Neural progenitor cell (in vitro differentiated cells): ENCODE measurements around the gene CYBA. TPM values are rescaled to one million over a fixed set of nuclear protein-coding genes. Genes with fewer than 3 reads are reported as not detected.
A peak's percentile ranks its signal among the peaks of the same experiment; 100 is the strongest.

Experiments used
- DNase-seq: peaks from one replicate; pipeline ENCODE4 v3.0.0-alpha.2; 2016; ENCODE audit warnings: low spot score
- H2AFZ ChIP-seq: fragments of 200-600 bp; sonication (generic); replicated peaks from 2 replicates; pipeline ENCODE4 v1.6.1; 2016; ENCODE audit warnings: antibody characterized with exemption
- H3F3A ChIP-seq: fragments of 200-600 bp; sonication (generic); 2 replicates; pipeline ENCODE4 v1.6.1; 2016; ENCODE audit warnings: antibody characterized with exemption, low read depth
- H3K27ac ChIP-seq: fragments of 200-600 bp; sonication (generic); 2 replicates; pipeline ENCODE4 v1.5.1; 2016; ENCODE audit warnings: mild to moderate bottlenecking
- H3K27me3 ChIP-seq: fragments of 200-600 bp; sonication (generic); 2 replicates; pipeline ENCODE4 v1.6.1; 2016; ENCODE audit warnings: mild to moderate bottlenecking, moderate library complexity
- H3K36me3 ChIP-seq: fragments of 200-600 bp; sonication (generic); 2 replicates; pipeline ENCODE4 v1.5.1; 2016
- H3K4me1 ChIP-seq: fragments of 200-600 bp; sonication (generic); 2 replicates; pipeline ENCODE4 v1.6.1; 2016; ENCODE audit warnings: mixed run types
- H3K4me2 ChIP-seq: fragments of 200-600 bp; sonication (generic); 2 replicates; pipeline ENCODE4 v1.6.1; 2016
- H3K4me3 ChIP-seq: fragments of 200-600 bp; sonication (generic); 2 replicates; pipeline ENCODE4 v1.5.1; 2016
- H3K79me2 ChIP-seq: fragments of 200-600 bp; sonication (generic); 2 replicates; pipeline ENCODE4 v1.6.1; 2016; ENCODE audit warnings: low read depth
- H3K9ac ChIP-seq: fragments of 200-600 bp; sonication (generic); 2 replicates; pipeline ENCODE4 v1.6.1; 2016
- H3K9me3 ChIP-seq: fragments of 200-600 bp; sonication (generic); 2 replicates; pipeline ENCODE4 v1.5.1; 2016; ENCODE audit warnings: low read depth
- H4K20me1 ChIP-seq: fragments of 200-600 bp; sonication (generic); 2 replicates; pipeline ENCODE4 v1.6.1; 2016; ENCODE audit warnings: low read depth
- H3K27ac Mint-ChIP-seq: 3 replicates; pipeline ENCODE4 v1.8.0; 2021; ENCODE audit warnings: mixed read lengths
- H3K27me3 Mint-ChIP-seq: 2 replicates; pipeline ENCODE4 v1.8.0; 2022; ENCODE audit warnings: low read depth, mild to moderate bottlenecking, inconsistent platforms, moderate library complexity, mixed read lengths; ENCODE audit not compliant: insufficient read depth
- H3K36me3 Mint-ChIP-seq: 3 replicates; pipeline ENCODE4 v1.8.0; 2021; ENCODE audit warnings: mixed read lengths
- H3K4me1 Mint-ChIP-seq: 3 replicates; pipeline ENCODE4 v1.8.0; 2021; ENCODE audit warnings: mixed read lengths
- H3K4me3 Mint-ChIP-seq: 3 replicates; pipeline ENCODE4 v1.8.0; 2021; ENCODE audit warnings: mild to moderate bottlenecking, moderate library complexity, mixed read lengths
- H3K9me3 Mint-ChIP-seq: 3 replicates; pipeline ENCODE4 v1.8.0; 2020; ENCODE audit warnings: mixed read lengths
- EZH2 ChIP-seq: fragments of 200-600 bp; sonication (generic); IDR thresholded peaks from 2 replicates; pipeline ENCODE4 v1.6.1; 2017; ENCODE audit warnings: antibody characterized with exemption, mild to moderate bottlenecking, moderate library complexity
- EZH2phosphoT487 ChIP-seq: fragments of 200-600 bp; sonication (generic); IDR thresholded peaks from 2 replicates; pipeline ENCODE4 v1.6.1; 2017; ENCODE audit warnings: antibody characterized with exemption
- total RNA-seq: library from RNA; depleted of rRNA; stranded (reverse); fragments of >200 nt; gene quantifications from 2 replicates; pipeline ENCODE4 v1.2.3, GENCODE V29; 2015; ENCODE audit warnings: low replicate concordance
- TF ChIP-seq, protein P1 (sequence below): fragments of 200-600 bp; sonication (generic); IDR thresholded peaks from 2 replicates; pipeline ENCODE4 v1.5.1; 2017; ENCODE audit warnings: antibody characterized with exemption, mild to moderate bottlenecking

CYBA gene
- total RNA-seq, 1 donor from 2014 or later = 29.9 TPM

- Histone ChIP-seq H3F3A (no peaks in the 10 kb centered on the region), H3K4me3 (no peak overlapping the region), H3K9me3 (no peaks in the 10 kb centered on the region), H4K20me1 (peaks cover 69% of the 10 kb centered on the region), H3K4me2 (no peak overlapping the region), H3K9ac (no peak overlapping the region), H2AFZ (no peak overlapping the region), H3K79me2 (peaks cover 39% of the 10 kb centered on the region), H3K27ac (no peak overlapping the region), H3K36me3 (no peaks in the 10 kb centered on the region), H3K27me3 (no peaks in the 10 kb centered on the region), H3K4me1 (no peaks in the 10 kb centered on the region)
- Mint-ChIP-seq H3K36me3 (peaks cover 11% of the 10 kb centered on the region), H3K27ac (peak overlapping the region; percentile 18), H3K27me3 (peaks cover 2% of the 10 kb centered on the region), H3K4me3 (no peak overlapping the region), H3K9me3 (no peaks in the 10 kb centered on the region), H3K4me1 (peaks cover 11% of the 10 kb centered on the region)
- no peak for TF ChIP-seq EZH2
- no peak for TF ChIP-seq EZH2phosphoT487
- TF ChIP-seq, protein P1, sequence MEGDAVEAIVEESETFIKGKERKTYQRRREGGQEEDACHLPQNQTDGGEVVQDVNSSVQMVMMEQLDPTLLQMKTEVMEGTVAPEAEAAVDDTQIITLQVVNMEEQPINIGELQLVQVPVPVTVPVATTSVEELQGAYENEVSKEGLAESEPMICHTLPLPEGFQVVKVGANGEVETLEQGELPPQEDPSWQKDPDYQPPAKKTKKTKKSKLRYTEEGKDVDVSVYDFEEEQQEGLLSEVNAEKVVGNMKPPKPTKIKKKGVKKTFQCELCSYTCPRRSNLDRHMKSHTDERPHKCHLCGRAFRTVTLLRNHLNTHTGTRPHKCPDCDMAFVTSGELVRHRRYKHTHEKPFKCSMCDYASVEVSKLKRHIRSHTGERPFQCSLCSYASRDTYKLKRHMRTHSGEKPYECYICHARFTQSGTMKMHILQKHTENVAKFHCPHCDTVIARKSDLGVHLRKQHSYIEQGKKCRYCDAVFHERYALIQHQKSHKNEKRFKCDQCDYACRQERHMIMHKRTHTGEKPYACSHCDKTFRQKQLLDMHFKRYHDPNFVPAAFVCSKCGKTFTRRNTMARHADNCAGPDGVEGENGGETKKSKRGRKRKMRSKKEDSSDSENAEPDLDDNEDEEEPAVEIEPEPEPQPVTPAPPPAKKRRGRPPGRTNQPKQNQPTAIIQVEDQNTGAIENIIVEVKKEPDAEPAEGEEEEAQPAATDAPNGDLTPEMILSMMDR = no peak
- DNase-seq = no peak
These were observed 33.4 kb downstream of the CYBA start for GRCh38 chr16:88617268-88618031.

DNA sequence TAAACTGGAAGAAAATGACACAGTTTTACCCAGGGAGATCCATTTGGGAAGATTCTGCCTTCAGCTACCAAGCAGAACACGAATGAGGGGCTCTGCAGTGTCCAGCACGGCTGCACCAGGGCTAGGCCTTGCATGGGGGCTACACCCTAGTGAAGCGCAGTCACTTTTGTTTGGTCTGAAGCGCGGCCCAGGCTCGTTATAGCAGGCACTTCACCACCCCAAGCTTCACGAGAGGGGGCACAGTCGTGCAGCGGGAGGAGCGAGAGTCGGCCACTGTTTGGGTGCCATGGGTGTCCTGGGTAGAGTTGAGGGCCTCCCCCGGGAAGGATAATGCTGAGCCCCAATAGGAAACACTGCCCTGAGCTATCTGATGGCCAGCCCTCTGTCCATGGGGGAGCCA lies 34.1 kb downstream of the CYBA start:
- Histone ChIP-seq H3F3A (no peaks in the 10 kb centered on the region), H4K20me1 (peaks cover 77% of the 10 kb centered on the region), H3K4me2 (no peak overlapping the region), H2AFZ (no peak overlapping the region), H3K4me3 (no peak overlapping the region), H3K27me3 (no peaks in the 10 kb centered on the region), H3K4me1 (no peaks in the 10 kb centered on the region), H3K9ac (no peak overlapping the region), H3K79me2 (peaks cover 39% of the 10 kb centered on the region), H3K9me3 (no peaks in the 10 kb centered on the region), H3K27ac (peak overlapping the region; percentile 20), H3K36me3 (no peaks in the 10 kb centered on the region)
- DNase-seq = no peak
- Mint-ChIP-seq H3K9me3 (no peaks in the 10 kb centered on the region), H3K27me3 (peaks cover 2% of the 10 kb centered on the region), H3K36me3 (peaks cover 11% of the 10 kb centered on the region), H3K27ac (no peak overlapping the region), H3K4me3 (no peak overlapping the region), H3K4me1 (peaks cover 11% of the 10 kb centered on the region)
- TF ChIP-seq, protein P1 = no peak
- TF ChIP-seq EZH2phosphoT487 = no peak
- no peak for TF ChIP-seq EZH2

GRCh38 chr16:88616320-88616719 lies 34.5 kb downstream of the CYBA start:
- Mint-ChIP-seq H3K4me3 (no peak overlapping the region), H3K27ac (no peak overlapping the region), H3K36me3 (peaks cover 11% of the 10 kb centered on the region), H3K9me3 (no peaks in the 10 kb centered on the region), H3K4me1 (peaks cover 11% of the 10 kb centered on the region), H3K27me3 (peaks cover 2% of the 10 kb centered on the region)
- no peak overlapping the region for H3K4me2 ChIP-seq
- H4K20me1 ChIP-seq = peaks cover 81% of the 10 kb centered on the region
- DNase-seq = no peak
- H3F3A ChIP-seq = peaks cover 3% of the 10 kb centered on the region
- TF ChIP-seq EZH2phosphoT487 = no peak
- peak overlapping the region; percentile 20 for H3K27ac ChIP-seq
- no peaks in the 10 kb centered on the region for H3K27me3 ChIP-seq
- H3K4me1 ChIP-seq = no peaks in the 10 kb centered on the region
- no peak overlapping the region for H3K4me3 ChIP-seq
- no peak overlapping the region for H3K9ac ChIP-seq
- no peaks in the 10 kb centered on the region for H3K9me3 ChIP-seq
- H3K36me3 ChIP-seq = no peaks in the 10 kb centered on the region
- peaks cover 39% of the 10 kb centered on the region for H3K79me2 ChIP-seq
- no peak overlapping the region for H2AFZ ChIP-seq
